Type B pancreatic cell (in vitro differentiated cells): ENCODE results near the gene RAB30. TPM values are rescaled to one million over a fixed set of nuclear protein-coding genes. Genes with fewer than 3 reads are reported as not detected.

Source experiments
- DNase-seq: peaks from one replicate; pipeline ENCODE4 v3.0.0; 2021; ENCODE audit warnings: mixed read lengths; ENCODE audit not compliant: unreplicated experiment; ENCODE audit errors: extremely low spot score
- H3K27ac Mint-ChIP-seq: 2 replicates; pipeline ENCODE4 v1.8.0; 2021; ENCODE audit warnings: mild to moderate bottlenecking, mixed read lengths
- H3K27me3 Mint-ChIP-seq: 2 replicates; pipeline ENCODE4 v1.8.0; 2021; ENCODE audit warnings: mixed read lengths
- H3K36me3 Mint-ChIP-seq: 2 replicates; pipeline ENCODE4 v1.8.0; 2021; ENCODE audit warnings: mixed read lengths
- H3K4me1 Mint-ChIP-seq: one replicate; pipeline ENCODE4 v1.8.0; 2021; ENCODE audit warnings: mixed read lengths; ENCODE audit not compliant: unreplicated experiment
- H3K4me3 Mint-ChIP-seq: 2 replicates; pipeline ENCODE4 v1.8.0; 2021; ENCODE audit warnings: mild to moderate bottlenecking, mixed read lengths
- H3K9me3 Mint-ChIP-seq: 2 replicates; pipeline ENCODE4 v1.8.0; 2021; ENCODE audit warnings: mixed read lengths
- total RNA-seq: library from RNA; stranded (reverse); gene quantifications from 2 replicates; pipeline ENCODE4 v1.2.1, GENCODE V29; 2021; ENCODE audit warnings: low replicate concordance
- TF ChIP-seq, protein P1 (sequence below): fragments of 200-600 bp; sonication (generic); conservative IDR thresholded peaks from 2 replicates; pipeline ENCODE4 v1.5.0; 2021; ENCODE audit warnings: antibody characterized with exemption, mild to moderate bottlenecking

The RAB30 gene
- total RNA-seq, 1 donor from 2014 or later: 13.8 TPM

DNA sequence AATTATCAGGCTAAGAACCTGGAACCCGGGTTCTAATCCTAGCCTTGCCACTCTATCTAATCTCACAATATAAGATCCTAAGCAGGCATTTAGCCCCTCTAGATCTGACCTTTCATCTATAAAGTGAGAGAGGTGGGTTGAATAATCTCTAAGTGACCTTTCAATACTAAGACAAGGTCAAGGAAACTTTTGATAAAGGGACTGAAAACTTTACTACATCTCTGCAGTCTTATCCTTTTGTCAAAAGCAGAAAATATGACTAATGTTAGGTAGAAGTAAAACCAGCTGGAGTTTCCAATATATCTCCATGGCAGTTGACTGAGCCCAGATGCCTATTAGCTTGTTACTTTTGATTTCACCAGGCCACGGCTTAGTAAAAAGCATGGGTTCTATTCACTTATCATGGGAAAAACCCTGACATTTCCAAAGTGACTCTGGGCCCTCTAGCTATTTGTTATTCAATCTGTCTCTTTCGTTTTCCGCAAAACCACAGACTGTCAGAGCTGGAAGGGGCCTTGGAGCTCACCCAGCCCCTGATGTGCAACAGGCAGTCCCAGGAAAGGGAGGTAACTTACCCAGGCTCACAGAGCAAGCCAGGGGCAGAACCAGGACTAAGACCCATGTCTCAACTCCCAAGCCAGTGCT lies 75.8 kb downstream of the RAB30 start:
- H3K4me1 Mint-ChIP-seq: peaks cover 41% of the 10 kb centered on the region
- H3K36me3 Mint-ChIP-seq: peaks cover 3% of the 10 kb centered on the region
- H3K27me3 Mint-ChIP-seq: no peaks in the 10 kb centered on the region
- H3K4me3 Mint-ChIP-seq: peak overlapping the region; percentile 61
- TF ChIP-seq, protein P1, sequence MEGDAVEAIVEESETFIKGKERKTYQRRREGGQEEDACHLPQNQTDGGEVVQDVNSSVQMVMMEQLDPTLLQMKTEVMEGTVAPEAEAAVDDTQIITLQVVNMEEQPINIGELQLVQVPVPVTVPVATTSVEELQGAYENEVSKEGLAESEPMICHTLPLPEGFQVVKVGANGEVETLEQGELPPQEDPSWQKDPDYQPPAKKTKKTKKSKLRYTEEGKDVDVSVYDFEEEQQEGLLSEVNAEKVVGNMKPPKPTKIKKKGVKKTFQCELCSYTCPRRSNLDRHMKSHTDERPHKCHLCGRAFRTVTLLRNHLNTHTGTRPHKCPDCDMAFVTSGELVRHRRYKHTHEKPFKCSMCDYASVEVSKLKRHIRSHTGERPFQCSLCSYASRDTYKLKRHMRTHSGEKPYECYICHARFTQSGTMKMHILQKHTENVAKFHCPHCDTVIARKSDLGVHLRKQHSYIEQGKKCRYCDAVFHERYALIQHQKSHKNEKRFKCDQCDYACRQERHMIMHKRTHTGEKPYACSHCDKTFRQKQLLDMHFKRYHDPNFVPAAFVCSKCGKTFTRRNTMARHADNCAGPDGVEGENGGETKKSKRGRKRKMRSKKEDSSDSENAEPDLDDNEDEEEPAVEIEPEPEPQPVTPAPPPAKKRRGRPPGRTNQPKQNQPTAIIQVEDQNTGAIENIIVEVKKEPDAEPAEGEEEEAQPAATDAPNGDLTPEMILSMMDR: no peak
- no peak overlapping the region for H3K27ac Mint-ChIP-seq
- no peak for DNase-seq
- no peaks in the 10 kb centered on the region for H3K9me3 Mint-ChIP-seq

DNA sequence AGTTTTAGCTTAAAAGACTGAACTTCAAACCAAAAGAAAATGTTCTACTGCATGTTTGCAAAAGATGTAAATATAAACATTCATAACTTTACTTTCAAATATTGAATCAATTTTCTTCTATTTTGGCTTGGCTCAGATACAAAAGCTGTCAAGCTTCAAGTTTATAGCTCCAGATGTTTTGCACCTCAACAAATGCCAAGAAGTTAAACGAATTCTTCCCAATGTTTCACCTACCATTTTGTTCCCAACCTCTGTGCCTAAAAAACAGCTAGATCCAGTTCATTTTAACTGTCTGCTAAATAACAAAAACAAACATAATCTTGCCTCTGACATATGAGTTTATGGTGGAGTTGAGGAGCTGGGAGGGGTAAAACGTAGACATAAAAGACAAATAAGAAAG lies 76.5 kb downstream of the RAB30 start:
- DNase-seq: no peak
- H3K27ac Mint-ChIP-seq: no peak overlapping the region
- H3K4me3 Mint-ChIP-seq: no peak overlapping the region
- TF ChIP-seq, protein P1: no peak
- H3K9me3 Mint-ChIP-seq: no peaks in the 10 kb centered on the region
- peaks cover 3% of the 10 kb centered on the region for H3K36me3 Mint-ChIP-seq
- H3K27me3 Mint-ChIP-seq: no peaks in the 10 kb centered on the region
- H3K4me1 Mint-ChIP-seq: peaks cover 40% of the 10 kb centered on the region

DNA sequence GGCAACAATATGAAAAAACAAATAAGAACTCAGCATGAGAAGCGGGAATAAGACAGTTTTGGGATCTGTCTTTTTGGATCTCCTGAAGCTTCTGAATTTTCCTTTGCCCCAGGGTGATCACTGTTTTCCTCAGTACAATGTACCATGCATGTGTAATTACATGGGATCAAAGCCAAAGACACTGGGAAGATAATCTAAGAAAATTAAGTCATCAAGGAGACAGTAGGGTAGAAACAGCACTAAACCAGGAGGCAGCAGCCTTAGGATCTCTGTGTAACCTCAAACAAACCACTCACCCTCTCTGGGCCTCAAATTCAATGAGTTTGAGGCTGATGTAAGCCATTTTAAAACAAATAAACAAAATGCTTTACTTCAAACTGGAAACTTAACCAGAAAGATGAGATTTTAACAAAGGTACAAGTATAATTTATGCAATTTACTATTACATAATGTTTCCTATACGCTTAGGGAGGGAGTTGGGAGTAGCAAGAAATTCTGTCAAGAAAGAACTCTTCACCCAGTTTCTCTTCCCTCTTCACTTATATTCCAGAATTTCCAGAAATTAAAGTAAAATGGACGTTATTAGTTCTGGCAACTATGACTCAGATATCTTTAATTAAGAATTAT lies 77.0 kb downstream of the RAB30 start:
- TF ChIP-seq, protein P1: no peak
- Mint-ChIP-seq H3K9me3 (no peaks in the 10 kb centered on the region), H3K27ac (no peak overlapping the region), H3K4me3 (no peak overlapping the region), H3K36me3 (peaks cover 3% of the 10 kb centered on the region), H3K27me3 (no peaks in the 10 kb centered on the region), H3K4me1 (peaks cover 41% of the 10 kb centered on the region)
- no peak for DNase-seq

DNA sequence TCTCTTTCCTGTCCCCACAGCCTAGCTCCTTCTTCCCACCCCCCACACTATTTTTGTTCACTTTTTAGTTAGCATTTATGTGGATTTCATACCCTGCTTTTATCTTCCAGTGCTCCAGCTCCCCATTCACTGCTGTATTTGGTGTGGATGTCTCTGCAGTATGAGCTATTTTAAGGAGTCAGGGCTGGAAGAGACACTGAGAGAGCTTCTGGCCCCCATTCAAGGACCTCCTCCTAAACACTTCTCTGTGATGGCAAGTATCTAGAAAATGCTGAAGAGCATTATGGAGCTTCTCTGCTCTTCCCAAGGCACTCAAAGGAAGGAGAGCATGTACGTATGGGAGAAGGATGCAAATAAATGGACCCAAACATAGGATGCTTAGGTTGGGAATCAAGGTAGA lies 79.5 kb downstream of the RAB30 start:
- peaks cover 40% of the 10 kb centered on the region for H3K4me1 Mint-ChIP-seq
- TF ChIP-seq, protein P1: no peak

DNA sequence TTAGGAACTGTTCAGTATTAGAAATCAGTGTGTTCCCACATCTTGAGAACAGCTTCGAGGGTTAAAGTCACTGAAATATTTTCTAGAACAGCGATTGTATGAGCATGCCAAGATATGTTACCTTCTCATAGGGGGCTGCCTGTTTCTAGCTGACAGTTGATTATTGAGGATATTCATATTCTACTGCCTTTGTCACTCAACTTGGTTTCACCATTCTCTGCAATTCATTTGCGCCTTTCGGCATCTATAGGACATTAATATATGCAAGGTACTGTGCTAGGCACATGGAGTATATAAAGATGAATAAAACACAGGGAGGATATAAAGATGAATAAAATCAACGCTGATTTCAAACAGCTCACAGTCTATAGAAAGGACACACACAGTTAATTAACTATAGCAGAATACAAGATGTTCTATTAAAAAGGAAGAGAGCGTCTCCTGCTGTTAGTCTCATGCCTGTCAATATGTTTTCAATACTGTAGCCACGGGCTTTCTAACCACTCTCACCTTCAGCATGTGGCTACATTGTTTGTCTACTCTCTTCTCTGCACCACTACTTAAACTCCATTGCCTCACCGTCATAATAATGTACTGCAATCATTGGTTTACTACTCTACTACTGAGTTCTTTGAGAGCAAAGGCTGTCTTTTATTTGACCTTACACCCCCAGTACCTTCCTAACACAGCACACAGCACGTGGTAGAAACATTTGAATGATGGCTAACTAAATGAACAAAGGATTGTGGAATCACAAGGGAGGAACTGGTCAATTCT lies 81.9 kb downstream of the RAB30 start:
- no peak for DNase-seq
- H3K4me3 Mint-ChIP-seq: no peak overlapping the region
- peaks cover 22% of the 10 kb centered on the region for H3K4me1 Mint-ChIP-seq
- H3K27ac Mint-ChIP-seq: peak overlapping the region; percentile 37
- H3K9me3 Mint-ChIP-seq: no peaks in the 10 kb centered on the region
- H3K27me3 Mint-ChIP-seq: no peaks in the 10 kb centered on the region
- H3K36me3 Mint-ChIP-seq: peaks cover 3% of the 10 kb centered on the region
- TF ChIP-seq, protein P1: no peak

More for the DNA sequence above, 79.5 kb downstream of the RAB30 start:
- H3K4me3 Mint-ChIP-seq: no peak overlapping the region
- H3K9me3 Mint-ChIP-seq: no peaks in the 10 kb centered on the region
- no peaks in the 10 kb centered on the region for H3K27me3 Mint-ChIP-seq
- DNase-seq: no peak
- no peak overlapping the region for H3K27ac Mint-ChIP-seq
- H3K36me3 Mint-ChIP-seq: peaks cover 3% of the 10 kb centered on the region
